HepG2 (cell line): ENCODE results near the gene SULT2B1. TPM values are rescaled to one million over a fixed set of nuclear protein-coding genes. Genes with fewer than 3 reads are reported as not detected.

ENCODE experiments used
- AGO1 ChIP-seq: fragments of 200-400 bp; formaldehyde crosslinking; IDR thresholded peaks from 2 replicates; pipeline ENCODE4 v1.6.1; 2017; ENCODE audit warnings: mild to moderate bottlenecking, low read depth, low read length, moderate library complexity; ENCODE audit not compliant: poor library complexity, severe bottlenecking
- ARNTL ChIP-seq: sonication (generic); formaldehyde crosslinking; IDR thresholded peaks from 2 replicates; pipeline ENCODE4 v1.4.0; 2020; ENCODE audit warnings: mild to moderate bottlenecking, missing genetic modification reagents
- CEBPB ChIP-seq: IDR thresholded peaks from 2 replicates; pipeline ENCODE4 v1.6.1; 2011; ENCODE audit warnings: low read depth, low read length, improper control_type of control experiment, borderline replicate concordance
- ERF ChIP-seq: IDR thresholded peaks from 2 replicates; pipeline ENCODE4 v1.6.1; 2018; ENCODE audit warnings: missing biosample characterization, missing genetic modification reagents
- FOXJ3 ChIP-seq: sonication (generic); formaldehyde crosslinking; IDR thresholded peaks from 2 replicates; pipeline ENCODE4 v1.4.0; 2020; ENCODE audit warnings: missing genetic modification reagents, mild to moderate bottlenecking, borderline replicate concordance
- HIC2 ChIP-seq: sonication (generic); formaldehyde crosslinking; IDR thresholded peaks from 2 replicates; pipeline ENCODE4 v1.9.0; 2022; ENCODE audit warnings: low read depth, missing genetic modification reagents
- HNRNPL ChIP-seq: fragments of 200-400 bp; formaldehyde crosslinking; IDR thresholded peaks from 2 replicates; pipeline ENCODE4 v1.6.1; 2017; ENCODE audit warnings: mild to moderate bottlenecking, low read depth, low read length
- MLLT10 ChIP-seq: sonication (generic); formaldehyde crosslinking; IDR thresholded peaks from 2 replicates; pipeline ENCODE4 v1.4.0; 2020; ENCODE audit warnings: missing genetic modification reagents
- PATZ1 ChIP-seq: sonication (generic); formaldehyde crosslinking; IDR thresholded peaks from 2 replicates; pipeline ENCODE4 v1.4.0; 2020; ENCODE audit warnings: missing genetic modification reagents
- SIX4 ChIP-seq: sonication (generic); formaldehyde crosslinking; IDR thresholded peaks from 2 replicates; pipeline ENCODE4 v1.4.0; 2020; ENCODE audit warnings: missing genetic modification reagents
- ZBTB20 ChIP-seq: sonication (generic); formaldehyde crosslinking; IDR thresholded peaks from 2 replicates; pipeline ENCODE4 v1.8.1; 2023; ENCODE audit warnings: missing genetic modification reagents, low read depth, mild to moderate bottlenecking, borderline replicate concordance
- ZNF17 ChIP-seq: sonication (generic); formaldehyde crosslinking; IDR thresholded peaks from 2 replicates; pipeline ENCODE4 v1.5.0; 2020; ENCODE audit warnings: mild to moderate bottlenecking, missing genetic modification reagents
- ZNF18 ChIP-seq: sonication (generic); formaldehyde crosslinking; IDR thresholded peaks from 2 replicates; pipeline ENCODE4 v1.8.0; 2022; ENCODE audit warnings: mild to moderate bottlenecking, missing genetic modification reagents; ENCODE audit not compliant: insufficient replicate concordance
- ZNF598 ChIP-seq: sonication (generic); formaldehyde crosslinking; IDR thresholded peaks from 2 replicates; pipeline ENCODE4 v1.5.1; 2020; ENCODE audit warnings: mild to moderate bottlenecking, missing genetic modification reagents, borderline replicate concordance
- ZNF660 ChIP-seq: sonication (generic); formaldehyde crosslinking; IDR thresholded peaks from 2 replicates; pipeline ENCODE4 v1.5.1; 2020; ENCODE audit warnings: mild to moderate bottlenecking, low read depth, missing genetic modification reagents, borderline replicate concordance
- ZNF746 ChIP-seq: sonication (generic); formaldehyde crosslinking; IDR thresholded peaks from 2 replicates; pipeline ENCODE4 v1.8.0; 2022; ENCODE audit warnings: mild to moderate bottlenecking, missing genetic modification reagents
- polyA plus RNA-seq, 8 experiments: library from polyadenylated mRNA; depleted of rRNA in 3 of 8; stranded (reverse) in 7 of 8; unstranded in 1 of 8; fragments of >200 nt; fragmentation: Illumina TruSeq in 4 of 8; extraction: Trizol in 4 of 8; gene quantifications; 2 replicates each; pipeline versions ENCODE4 v1.2.1 to v1.2.3, GENCODE V29; 2011 to 2016; ENCODE audit warnings: low read depth in 4 of 8, missing spikeins in 1 of 8, mixed read lengths in 1 of 8; ENCODE audit not compliant: insufficient read depth in 1 of 8
- total RNA-seq, 5 experiments: library from RNA; depleted of rRNA; stranded (reverse); fragments of >200 nt; fragmentation: Illumina TruSeq; extraction: Trizol; gene quantifications; 2 replicates each; pipeline ENCODE4 v1.2.3, GENCODE V29; 2016; ENCODE audit warnings: low read depth in 1 of 5
- TF ChIP-seq, protein P1 (sequence below): sonication (generic); formaldehyde crosslinking; IDR thresholded peaks from 2 replicates; pipeline ENCODE4 v1.4.0; 2020; ENCODE audit warnings: missing genetic modification reagents
- TF ChIP-seq, protein P2 (sequence below): sonication (generic); formaldehyde crosslinking; IDR thresholded peaks from 2 replicates; pipeline ENCODE4 v1.8.0; 2023; ENCODE audit warnings: mild to moderate bottlenecking, missing genetic modification reagents
- TF ChIP-seq, protein P3 (sequence below): sonication (generic); formaldehyde crosslinking; IDR thresholded peaks from 2 replicates; pipeline ENCODE4 v1.8.1; 2023; ENCODE audit warnings: mild to moderate bottlenecking, missing genetic modification reagents

SULT2B1 gene
- total and polyA plus RNA-seq, 2 of the 13 experiments (the other 11 are each of a cell fraction or from before 2014, with no cell fraction given) = 0.13 TPM; not detected in 1

GRCh38 chr19:48637449-48637947, 85.5 kb downstream of the SULT2B1 start (continued):
- TF ChIP-seq HIC2 (no peak; the same call in 1 of the 2 replicates), ZBTB20 (peak; percentile 86; the same call in 1 of the 2 replicates), SIX4 (CRISPR knock-in tag) (peak; percentile 19; the same call in 1 of the 2 replicates), CEBPB (peak; percentile 28; the same call in 1 of the 2 replicates), ZNF598 (CRISPR knock-in tag) (no peak; the same call in 1 of the 2 replicates), AGO1 (peak; percentile 66), PATZ1 (peak; percentile 57; the same call in 1 of the 2 replicates), ERF (CRISPR knock-in tag) (peak; percentile 83), ZNF746 (peak; percentile 34; the same call in 1 of the 2 replicates), ZNF660 (CRISPR knock-in tag) (no peak), ZNF18 (CRISPR knock-in tag) (peak; percentile 43), MLLT10 (CRISPR knock-in tag) (no peak), ARNTL (CRISPR knock-in tag) (peak; percentile 100), FOXJ3 (CRISPR knock-in tag) (no peak), HNRNPL (0 out of 2 replicates have a peak, but pooled peaks have one; percentile 28), ZNF17 (no peak)
- TF ChIP-seq, protein P1, sequence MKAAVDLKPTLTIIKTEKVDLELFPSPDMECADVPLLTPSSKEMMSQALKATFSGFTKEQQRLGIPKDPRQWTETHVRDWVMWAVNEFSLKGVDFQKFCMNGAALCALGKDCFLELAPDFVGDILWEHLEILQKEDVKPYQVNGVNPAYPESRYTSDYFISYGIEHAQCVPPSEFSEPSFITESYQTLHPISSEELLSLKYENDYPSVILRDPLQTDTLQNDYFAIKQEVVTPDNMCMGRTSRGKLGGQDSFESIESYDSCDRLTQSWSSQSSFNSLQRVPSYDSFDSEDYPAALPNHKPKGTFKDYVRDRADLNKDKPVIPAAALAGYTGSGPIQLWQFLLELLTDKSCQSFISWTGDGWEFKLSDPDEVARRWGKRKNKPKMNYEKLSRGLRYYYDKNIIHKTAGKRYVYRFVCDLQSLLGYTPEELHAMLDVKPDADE (CRISPR knock-in tag) = no peak
- TF ChIP-seq, protein P2, sequence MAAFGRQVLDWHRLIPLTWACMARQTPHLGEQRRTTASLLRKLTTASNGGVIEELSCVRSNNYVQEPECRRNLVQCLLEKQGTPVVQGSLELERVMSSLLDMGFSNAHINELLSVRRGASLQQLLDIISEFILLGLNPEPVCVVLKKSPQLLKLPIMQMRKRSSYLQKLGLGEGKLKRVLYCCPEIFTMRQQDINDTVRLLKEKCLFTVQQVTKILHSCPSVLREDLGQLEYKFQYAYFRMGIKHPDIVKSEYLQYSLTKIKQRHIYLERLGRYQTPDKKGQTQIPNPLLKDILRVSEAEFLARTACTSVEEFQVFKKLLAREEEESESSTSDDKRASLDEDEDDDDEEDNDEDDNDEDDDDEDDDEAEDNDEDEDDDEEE (CRISPR knock-in tag) = no peak
- TF ChIP-seq, protein P3, sequence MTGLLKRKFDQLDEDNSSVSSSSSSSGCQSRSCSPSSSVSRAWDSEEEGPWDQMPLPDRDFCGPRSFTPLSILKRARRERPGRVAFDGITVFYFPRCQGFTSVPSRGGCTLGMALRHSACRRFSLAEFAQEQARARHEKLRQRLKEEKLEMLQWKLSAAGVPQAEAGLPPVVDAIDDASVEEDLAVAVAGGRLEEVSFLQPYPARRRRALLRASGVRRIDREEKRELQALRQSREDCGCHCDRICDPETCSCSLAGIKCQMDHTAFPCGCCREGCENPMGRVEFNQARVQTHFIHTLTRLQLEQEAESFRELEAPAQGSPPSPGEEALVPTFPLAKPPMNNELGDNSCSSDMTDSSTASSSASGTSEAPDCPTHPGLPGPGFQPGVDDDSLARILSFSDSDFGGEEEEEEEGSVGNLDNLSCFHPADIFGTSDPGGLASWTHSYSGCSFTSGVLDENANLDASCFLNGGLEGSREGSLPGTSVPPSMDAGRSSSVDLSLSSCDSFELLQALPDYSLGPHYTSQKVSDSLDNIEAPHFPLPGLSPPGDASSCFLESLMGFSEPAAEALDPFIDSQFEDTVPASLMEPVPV (CRISPR knock-in tag) = peak; percentile 82; the same call in 1 of the 2 replicates
